ENCODE results near the gene PCDHGC5. TPM values are rescaled to one million over a fixed set of nuclear protein-coding genes. Genes with fewer than 3 reads are reported as not detected.

The PCDHGC5 gene
- total RNA-seq, 1 donor from 2014 or later = 0.40 TPM

- DNase-seq (ENCODE audit: low read depth in 2 of 2) = no peak
These were observed 1.9 kb downstream of the PCDHGC5 start for GRCh38 chr5:141490771-141491170.

DNA sequence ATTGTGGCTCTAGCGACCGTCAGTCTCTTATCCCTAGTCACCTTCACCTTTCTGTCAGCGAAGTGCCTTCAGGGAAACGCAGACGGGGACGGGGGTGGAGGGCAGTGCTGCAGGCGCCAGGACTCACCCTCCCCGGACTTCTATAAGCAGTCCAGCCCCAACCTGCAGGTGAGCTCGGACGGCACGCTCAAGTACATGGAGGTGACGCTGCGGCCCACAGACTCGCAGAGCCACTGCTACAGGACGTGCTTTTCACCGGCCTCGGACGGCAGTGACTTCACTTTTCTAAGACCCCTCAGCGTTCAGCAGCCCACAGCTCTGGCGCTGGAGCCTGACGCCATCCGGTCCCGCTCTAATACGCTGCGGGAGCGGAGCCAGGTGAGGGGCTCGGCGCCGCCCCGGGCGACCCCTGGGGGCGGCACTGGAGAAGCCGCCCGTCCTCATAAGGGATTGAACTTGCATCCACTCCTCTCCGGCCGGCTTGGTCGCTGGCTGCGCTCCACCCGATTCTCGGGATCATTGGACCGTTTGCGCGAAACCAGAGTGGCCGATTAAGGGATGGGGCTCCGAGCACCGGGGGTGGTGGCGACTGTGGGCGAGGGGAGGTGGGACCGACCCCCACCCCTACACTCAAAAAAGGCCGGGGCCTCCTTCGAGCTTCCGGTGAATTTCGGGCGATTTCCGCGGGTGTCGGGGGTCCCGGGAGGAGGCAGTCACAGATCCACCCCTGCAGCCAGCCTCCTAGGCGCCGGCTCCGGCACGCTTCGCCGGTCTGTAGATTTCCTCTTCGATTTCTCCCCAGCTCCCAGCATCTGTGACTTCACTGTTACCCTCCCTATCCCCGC lies 2.7 kb downstream of the PCDHGC5 start:
- no peak for DNase-seq (ENCODE audit: low read depth in 2 of 2)

- peak in 1 of 2 donors; percentile 11 for DNase-seq (ENCODE audit: low read depth in 2 of 2)
These were observed 3.4 kb downstream of the PCDHGC5 start for GRCh38 chr5:141492168-141492885.

- no peak for DNase-seq (ENCODE audit: low read depth in 2 of 2)
These were observed 4.9 kb downstream of the PCDHGC5 start for GRCh38 chr5:141493500-141494422.

DNA sequence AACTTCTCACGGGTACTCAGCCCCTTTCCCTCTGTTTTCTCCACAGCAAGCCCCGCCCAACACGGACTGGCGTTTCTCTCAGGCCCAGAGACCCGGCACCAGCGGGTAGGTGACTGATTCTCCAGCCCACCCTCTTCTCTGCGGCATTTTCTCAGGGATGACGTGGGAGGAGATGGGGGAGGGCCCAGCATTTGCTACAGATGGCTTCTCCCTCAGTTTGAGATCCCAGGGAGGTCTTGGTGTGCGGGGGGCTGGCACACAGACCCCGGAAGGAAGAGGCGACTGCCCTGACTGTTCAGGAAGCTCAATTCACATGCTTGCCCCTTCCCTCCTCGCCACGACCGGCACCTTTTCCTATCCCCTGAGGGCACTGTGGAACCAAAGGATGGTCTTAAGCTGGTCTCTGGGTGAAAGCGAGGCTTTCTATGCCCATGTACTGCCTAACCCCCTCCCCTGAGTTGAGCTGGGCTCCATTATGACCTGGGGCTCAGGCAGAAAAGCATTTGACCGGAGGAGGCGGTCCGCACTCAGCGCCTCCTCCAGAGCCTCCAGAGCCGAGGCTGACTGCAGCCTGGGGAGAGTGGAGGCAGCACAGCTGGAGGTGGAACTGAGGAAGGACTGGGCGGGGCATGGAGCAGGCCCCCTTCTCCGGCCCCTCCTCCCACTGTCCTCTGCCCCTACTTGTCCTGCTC lies 6.0 kb downstream of the PCDHGC5 start:
- no peak for DNase-seq (ENCODE audit: low read depth in 2 of 2)

DNA sequence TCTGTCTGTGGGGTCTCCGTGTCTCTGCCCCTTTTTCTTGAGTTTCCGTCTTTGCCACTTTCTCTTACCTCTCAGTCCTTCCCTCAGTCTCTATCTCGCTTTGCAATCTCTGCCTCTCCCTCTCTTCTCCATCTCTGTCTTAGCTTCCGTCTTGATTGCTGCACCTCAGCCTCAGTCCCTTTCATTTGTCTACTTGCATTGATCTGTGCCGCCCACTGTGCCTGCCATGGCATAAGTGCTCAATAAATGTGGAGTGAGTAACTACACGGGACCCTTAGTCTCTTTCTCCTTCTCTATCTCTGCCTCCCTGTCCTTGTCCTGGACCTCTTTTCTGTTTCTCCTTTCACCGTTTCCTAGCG lies 6.6 kb downstream of the PCDHGC5 start:
- DNase-seq (ENCODE audit: low read depth in 2 of 2) = no peak

GRCh38 chr5:141496038-141496437 lies 7.2 kb downstream of the PCDHGC5 start:
- DNase-seq (ENCODE audit: low read depth in 2 of 2) = no peak

DNA sequence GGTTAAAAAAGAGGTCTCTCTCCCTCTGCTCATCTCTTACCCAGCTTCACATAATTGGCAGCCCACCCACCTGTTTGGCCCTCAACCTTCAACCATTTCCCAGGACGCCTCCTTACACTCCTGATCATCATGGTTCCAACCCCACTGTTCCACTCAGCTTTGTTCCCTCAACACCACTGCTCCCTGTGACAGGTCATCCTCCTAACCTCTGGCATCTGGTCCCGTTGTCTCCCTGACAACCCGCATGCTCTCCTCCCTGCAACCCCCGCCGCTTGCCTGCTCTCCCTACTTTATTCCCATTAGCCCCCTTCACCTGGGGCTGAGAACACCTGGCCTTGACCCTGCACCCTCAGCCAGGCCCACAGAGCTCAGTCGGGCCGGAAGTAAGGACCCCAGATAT lies 12.9 kb downstream of the PCDHGC5 start:
- no peak for DNase-seq (ENCODE audit: low read depth in 2 of 2)

DNA sequence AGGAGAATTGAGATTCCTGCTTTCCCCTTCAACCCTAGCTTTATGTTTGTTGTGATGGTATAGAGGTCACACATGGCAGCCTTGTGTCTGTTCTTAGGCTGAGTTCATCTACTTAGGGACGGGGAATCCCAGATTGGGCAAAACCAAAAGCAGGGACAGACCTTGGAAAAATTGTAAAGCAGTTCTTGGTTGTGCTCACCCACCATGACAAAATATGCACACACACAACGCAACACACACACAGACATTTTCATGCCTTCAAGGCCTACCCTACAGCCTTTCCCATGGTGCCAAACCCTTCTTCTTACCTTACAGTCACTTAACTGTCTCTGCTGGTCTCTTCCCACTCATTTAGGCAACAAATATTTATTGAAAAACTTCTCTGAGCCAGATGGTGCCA lies 14.8 kb downstream of the PCDHGC5 start:
- DNase-seq (ENCODE audit: low read depth in 2 of 2) = no peak

- no peak for DNase-seq (ENCODE audit: low read depth in 2 of 2)
These were observed 15.3 kb downstream of the PCDHGC5 start for GRCh38 chr5:141504216-141504615.

GRCh38 chr5:141506381-141507155 lies 17.7 kb downstream of the PCDHGC5 start:
- no peak for DNase-seq (ENCODE audit: low read depth in 2 of 2)

- no peak for DNase-seq (ENCODE audit: low read depth in 2 of 2)
These were observed 18.7 kb downstream of the PCDHGC5 start for GRCh38 chr5:141507387-141508091.

DNA sequence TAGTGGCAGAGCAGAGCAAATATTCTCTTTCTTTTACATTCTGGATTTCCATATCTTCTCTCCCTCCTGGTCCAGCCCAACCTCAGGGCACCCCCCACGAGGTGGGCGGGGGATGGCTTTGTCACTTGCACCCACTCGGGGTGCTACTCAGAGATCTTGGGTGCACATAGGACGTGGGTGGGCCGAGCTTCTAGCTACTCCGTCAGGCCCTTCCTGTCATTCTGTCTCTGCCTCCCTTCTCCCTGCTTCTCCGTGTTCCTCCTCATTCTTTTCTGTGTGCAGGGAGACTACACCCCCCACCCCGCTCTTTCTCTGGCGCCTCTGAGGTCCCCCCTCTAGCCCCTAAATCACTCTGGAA lies 19.5 kb downstream of the PCDHGC5 start:
- peak in 1 of 2 donors; percentile 31 for DNase-seq (ENCODE audit: low read depth in 2 of 2)

DNA sequence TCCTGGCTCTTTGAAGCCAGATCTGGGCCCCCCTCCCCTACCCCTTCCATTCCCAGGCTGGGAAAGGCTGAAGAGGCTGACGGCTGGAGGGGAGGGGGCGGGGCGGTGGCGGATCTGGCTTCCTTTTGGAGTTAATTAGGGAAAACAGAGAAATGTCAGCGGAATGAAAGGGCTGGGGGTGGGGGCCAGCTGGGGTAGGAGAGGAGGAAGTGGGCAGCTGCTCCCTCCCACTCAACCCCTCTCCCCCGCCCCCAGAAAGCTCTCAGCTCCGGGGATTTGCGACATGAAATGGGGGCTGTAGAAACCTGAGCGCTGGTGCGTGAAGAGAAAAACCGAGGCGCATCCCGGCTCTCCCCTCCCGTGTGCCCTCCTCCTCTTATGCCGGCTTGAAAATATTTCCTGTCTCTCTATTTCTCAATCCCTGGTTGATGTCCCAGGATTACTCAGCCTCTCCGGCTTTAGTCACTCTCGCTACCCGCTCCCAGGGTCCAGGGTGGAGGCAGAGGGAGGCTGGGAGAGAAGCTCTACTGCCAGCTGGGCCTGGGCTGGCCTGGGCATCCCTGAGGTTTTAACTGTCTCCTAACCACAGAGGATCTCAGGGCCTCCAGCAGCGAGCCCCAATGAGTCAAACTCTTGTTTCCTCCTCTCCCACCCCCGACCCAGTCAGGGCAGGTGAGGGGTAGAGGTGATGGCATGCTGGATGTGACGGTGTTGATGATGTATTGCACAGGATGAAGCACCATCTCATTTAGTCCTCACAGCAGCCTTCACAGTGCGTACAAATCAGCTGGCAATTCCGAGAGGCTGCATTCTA lies 20.1 kb downstream of the PCDHGC5 start:
- DNase-seq (ENCODE audit: low read depth in 2 of 2) = peak; percentile 69 to 83

GRCh38 chr5:141510160-141510559 lies 21.3 kb downstream of the PCDHGC5 start:
- DNase-seq (ENCODE audit: low read depth in 2 of 2) = no peak

DNA sequence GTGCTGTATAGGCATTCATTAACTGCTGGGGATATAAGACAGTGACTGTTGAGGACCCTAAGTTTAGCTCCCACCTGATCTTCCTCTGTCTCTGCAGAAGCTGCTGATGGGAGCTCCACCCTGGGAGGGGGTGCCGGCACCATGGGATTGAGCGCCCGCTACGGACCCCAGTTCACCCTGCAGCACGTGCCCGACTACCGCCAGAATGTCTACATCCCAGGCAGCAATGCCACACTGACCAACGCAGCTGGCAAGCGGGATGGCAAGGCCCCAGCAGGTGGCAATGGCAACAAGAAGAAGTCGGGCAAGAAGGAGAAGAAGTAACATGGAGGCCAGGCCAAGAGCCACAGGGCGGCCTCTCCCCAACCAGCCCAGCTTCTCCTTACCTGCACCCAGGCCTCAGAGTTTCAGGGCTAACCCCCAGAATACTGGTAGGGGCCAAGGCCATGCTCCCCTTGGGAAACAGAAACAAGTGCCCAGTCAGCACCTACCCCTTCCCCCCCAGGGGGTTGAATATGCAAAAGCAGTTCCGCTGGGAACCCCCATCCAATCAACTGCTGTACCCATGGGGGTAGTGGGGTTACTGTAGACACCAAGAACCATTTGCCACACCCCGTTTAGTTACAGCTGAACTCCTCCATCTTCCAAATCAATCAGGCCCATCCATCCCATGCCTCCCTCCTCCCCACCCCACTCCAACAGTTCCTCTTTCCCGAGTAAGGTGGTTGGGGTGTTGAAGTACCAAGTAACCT lies 22.1 kb downstream of the PCDHGC5 start:
- no peak for DNase-seq (ENCODE audit: low read depth in 2 of 2)

GRCh38 chr5:141511771-141512325 lies 23.0 kb downstream of the PCDHGC5 start:
- DNase-seq (ENCODE audit: low read depth in 2 of 2) = no peak

- peak; percentile 58 to 84 for DNase-seq (ENCODE audit: low read depth in 2 of 2)
These were observed 23.6 kb downstream of the PCDHGC5 start for GRCh38 chr5:141512390-141512910.

Data from lung microvascular endothelial cell (primary cell).